H9 (cell line): ENCODE results near the gene SELENOM. TPM values are rescaled to one million over a fixed set of nuclear protein-coding genes. Genes with fewer than 3 reads are reported as not detected.

Experiments used
- DNase-seq: peaks from one replicate; pipeline ENCODE4 v3.0.0-alpha.2; 2017
- H2AFZ ChIP-seq: one replicate; pipeline ENCODE4 v1.6.1; 2013; ENCODE audit warnings: mild to moderate bottlenecking, low read length, control low read depth, moderate library complexity
- H2AK5ac ChIP-seq: 2 replicates; pipeline ENCODE4 v1.6.1; 2013; ENCODE audit warnings: low read length, control low read depth, mixed read lengths; ENCODE audit not compliant: insufficient read length
- H2BK120ac ChIP-seq: one replicate; pipeline ENCODE4 v1.6.1; 2013; ENCODE audit warnings: low read depth, mild to moderate bottlenecking, low read length, control low read depth, inconsistent platforms; ENCODE audit not compliant: poor library complexity, severe bottlenecking
- H2BK12ac ChIP-seq: 2 replicates; pipeline ENCODE4 v1.6.1; 2013; ENCODE audit warnings: low read length, control low read depth, mixed read lengths, low read depth; ENCODE audit not compliant: insufficient read length
- H2BK15ac ChIP-seq: 2 replicates; pipeline ENCODE4 v1.6.1; 2013; ENCODE audit warnings: low read depth, low read length, control low read depth
- H2BK20ac ChIP-seq: one replicate; pipeline ENCODE4 v1.6.1; 2013; ENCODE audit warnings: low read depth, mild to moderate bottlenecking, low read length, control low read depth, inconsistent platforms; ENCODE audit not compliant: poor library complexity, severe bottlenecking
- H2BK5ac ChIP-seq: 2 replicates; pipeline ENCODE4 v1.6.1; 2013; ENCODE audit warnings: low read length, control low read depth, mixed read lengths; ENCODE audit not compliant: insufficient read length
- H3K14ac ChIP-seq: 2 replicates; pipeline ENCODE4 v1.6.1; 2013; ENCODE audit warnings: low read length, control low read depth; ENCODE audit not compliant: insufficient read depth
- H3K18ac ChIP-seq: 2 replicates; pipeline ENCODE4 v1.6.1; 2013; ENCODE audit warnings: low read depth, mild to moderate bottlenecking, mixed read lengths, low read length, control low read depth; ENCODE audit not compliant: insufficient read length
- H3K23ac ChIP-seq: 2 replicates; pipeline ENCODE4 v1.6.1; 2013; ENCODE audit warnings: low read length, control low read depth, mixed read lengths, low read depth; ENCODE audit not compliant: insufficient read length
- H3K23me2 ChIP-seq: 2 replicates; pipeline ENCODE4 v1.6.1; 2013; ENCODE audit warnings: low read depth, mild to moderate bottlenecking, mixed read lengths, low read length, control low read depth; ENCODE audit not compliant: insufficient read length, poor library complexity, severe bottlenecking
- H3K27ac ChIP-seq: 2 replicates; pipeline ENCODE4 v1.5.1; 2013; ENCODE audit warnings: low read length, control low read depth, mixed read lengths, low read depth; ENCODE audit not compliant: insufficient read length
- H3K27me3 ChIP-seq: 2 replicates; pipeline ENCODE4 v1.6.1; 2013; ENCODE audit warnings: low read length, control low read depth, inconsistent platforms; ENCODE audit not compliant: insufficient read depth
- H3K4ac ChIP-seq: 2 replicates; pipeline ENCODE4 v1.6.1; 2013; ENCODE audit warnings: low read depth, mild to moderate bottlenecking, control low read depth, inconsistent platforms, low read length, moderate library complexity
- H3K4me1 ChIP-seq: 2 replicates; pipeline ENCODE4 v1.6.1; 2013; ENCODE audit warnings: low read length, control low read depth, inconsistent platforms; ENCODE audit not compliant: insufficient read depth
- H3K4me2 ChIP-seq: 2 replicates; pipeline ENCODE4 v1.6.1; 2013; ENCODE audit warnings: low read length, control low read depth, mixed read lengths; ENCODE audit not compliant: insufficient read length, insufficient read depth
- H3K56ac ChIP-seq: 2 replicates; pipeline ENCODE4 v1.6.1; 2013; ENCODE audit warnings: low read depth, mild to moderate bottlenecking, mixed read lengths, low read length, control low read depth; ENCODE audit not compliant: insufficient read length
- H3K79me1 ChIP-seq: 2 replicates; pipeline ENCODE4 v1.6.1; 2013; ENCODE audit warnings: low read depth, mild to moderate bottlenecking, moderate library complexity, low read length, control low read depth, inconsistent platforms; ENCODE audit not compliant: insufficient read depth, poor library complexity, severe bottlenecking
- H3K79me2 ChIP-seq: 2 replicates; pipeline ENCODE4 v1.6.1; 2013; ENCODE audit warnings: low read length, control low read depth, inconsistent platforms; ENCODE audit not compliant: insufficient read depth
- H3K9ac ChIP-seq: 2 replicates; pipeline ENCODE4 v1.6.1; 2013; ENCODE audit warnings: low read length, control low read depth, mixed read lengths; ENCODE audit not compliant: insufficient read length; ENCODE audit errors: extremely low read depth
- H3K9me3 ChIP-seq: one replicate; pipeline ENCODE4 v1.6.1; 2013; ENCODE audit warnings: low read depth, low read length, inconsistent platforms; ENCODE audit not compliant: control insufficient read depth
- H3T11ph ChIP-seq: one replicate; pipeline ENCODE4 v1.6.1; 2013; ENCODE audit warnings: mild to moderate bottlenecking, low read length, control low read depth, inconsistent platforms
- H4K20me1 ChIP-seq: one replicate; pipeline ENCODE4 v1.6.1; 2013; ENCODE audit not compliant: control insufficient read depth, insufficient read length, insufficient read depth
- H4K5ac ChIP-seq: 2 replicates; pipeline ENCODE4 v1.6.1; 2013; ENCODE audit warnings: low read depth, mild to moderate bottlenecking, mixed read lengths, low read length, control low read depth; ENCODE audit not compliant: insufficient read length
- H4K8ac ChIP-seq: replicated peaks from 2 replicates; pipeline ENCODE4 v1.6.1; 2013; ENCODE audit warnings: low read length, control low read depth, mixed read lengths, low read depth; ENCODE audit not compliant: insufficient read length
- H4K91ac ChIP-seq: 2 replicates; pipeline ENCODE4 v1.6.1; 2013; ENCODE audit warnings: low read depth, mild to moderate bottlenecking, moderate library complexity, mixed read lengths, low read length, control low read depth; ENCODE audit not compliant: insufficient read length
- H3K27ac Mint-ChIP-seq, 3 experiments: 2 replicates in 2 of 3; 3 replicates in 1 of 3; pipeline ENCODE4 v1.8.0; 2020 to 2021; ENCODE audit warnings: mixed read lengths in 3 of 3, mild to moderate bottlenecking in 1 of 3, moderate library complexity in 1 of 3
- H3K27me3 Mint-ChIP-seq: 2 replicates; pipeline ENCODE4 v1.8.0; 2021; ENCODE audit warnings: low read depth, mild to moderate bottlenecking, moderate library complexity, mixed read lengths
- H3K36me3 Mint-ChIP-seq, 3 experiments: 2 replicates in 2 of 3; 3 replicates in 1 of 3; pipeline ENCODE4 v1.8.0; 2020 to 2021; ENCODE audit warnings: low read depth in 3 of 3, mixed read lengths in 3 of 3; ENCODE audit not compliant: insufficient read depth in 1 of 3
- H3K4me1 Mint-ChIP-seq, 2 experiments: 2 replicates each; pipeline ENCODE4 v1.8.0; 2020; ENCODE audit warnings: mixed read lengths in 2 of 2
- H3K4me3 Mint-ChIP-seq, 2 experiments: 2 replicates in 1 of 2; 3 replicates in 1 of 2; pipeline ENCODE4 v1.8.0; 2020 to 2021; ENCODE audit warnings: mild to moderate bottlenecking in 2 of 2, mixed read lengths in 2 of 2, moderate library complexity in 1 of 2
- H3K9me3 Mint-ChIP-seq, 2 experiments: 2 replicates in 1 of 2; 3 replicates in 1 of 2; pipeline ENCODE4 v1.8.0; 2020; ENCODE audit warnings: mild to moderate bottlenecking in 2 of 2, mixed read lengths in 2 of 2, moderate library complexity in 1 of 2
- CTCF ChIP-seq: fragments of 200-600 bp; sonication (generic); conservative IDR thresholded peaks from 3 replicates; pipeline ENCODE4 v1.8.0; 2021; ENCODE audit warnings: antibody characterized with exemption, mild to moderate bottlenecking
- WGBS: extraction: QIAGEN DNeasy Blood & Tissue Kit; methylation state at CpG from one replicate; pipeline ENCODE4 v1.1.7; 2013; ENCODE audit warnings: missing lambda C conversion rate, low lambda C conversion rate, mixed read lengths; ENCODE audit not compliant: insufficient read length; ENCODE audit errors: extremely low coverage; 5-methylcytosine and 5-hydroxymethylcytosine counted together
- total RNA-seq: library from RNA; stranded (reverse); gene quantifications from 2 replicates; pipeline ENCODE4 v1.2.1, GENCODE V29; 2021

Gene SELENOM
- total RNA-seq, 1 experiment from 2014 or later: 18.6 TPM

GRCh38 chr22:31106731-31107177 is 614 bp downstream of the SELENOM start:
- Histone ChIP-seq H3K27ac (no peak overlapping the region), H4K20me1 (no peaks in the 10 kb centered on the region)
- TF ChIP-seq CTCF: no peak

More at GRCh38 chr22:31106731-31107177, 614 bp downstream of the SELENOM start:
- no peak overlapping the region for H4K91ac ChIP-seq
- H3K4me1 ChIP-seq: no peaks in the 10 kb centered on the region
- no CpG with 5 or more reads among the region's 14 CpGs for WGBS
- no peak overlapping the region for H4K5ac ChIP-seq
- H2BK120ac ChIP-seq: no peak overlapping the region
- H3T11ph ChIP-seq: no peak overlapping the region
- Mint-ChIP-seq H3K27me3 (peaks cover 27% of the 10 kb centered on the region), H3K4me3 (peak overlapping the region; percentile 68 to 92), H3K4me1 (peaks cover 12 to 30% of the 10 kb centered on the region in 2 experiments), H3K27ac (peak overlapping the region in 1 of 3 experiments; percentile 65; a peak in 1 of 7 replicates), H3K9me3 (0 out of 5 replicates have a peak, but pooled peaks cover 0 to 2% of the 10 kb centered on the region in 2 experiments), H3K36me3 (peaks cover 0 to 1% (median 0%) of the 10 kb centered on the region in 3 experiments; a peak in 1 of 7 replicates)
- peak overlapping the region; percentile 21; the same call in 1 of the 2 replicates for H3K14ac ChIP-seq
- no peak overlapping the region for H2BK5ac ChIP-seq
- H2AFZ ChIP-seq: no peak overlapping the region
- peak overlapping the region; percentile 70 for H3K4me2 ChIP-seq
- H3K23me2 ChIP-seq: peaks cover 8% of the 10 kb centered on the region
- peaks cover 12% of the 10 kb centered on the region; the same call in 1 of the 2 replicates for H3K27me3 ChIP-seq
- no peak overlapping the region for H4K8ac ChIP-seq
- peak overlapping the region; percentile 34 for H3K9ac ChIP-seq
- no peak for DNase-seq
- no peaks in the 10 kb centered on the region for H3K79me2 ChIP-seq
- no peak overlapping the region for H2AK5ac ChIP-seq
- no peak overlapping the region for H3K4ac ChIP-seq
- no peak overlapping the region for H2BK15ac ChIP-seq
- peak overlapping the region; percentile 18 for H3K18ac ChIP-seq
- no peak overlapping the region for H2BK12ac ChIP-seq
- no peaks in the 10 kb centered on the region for H3K9me3 ChIP-seq
- no peak overlapping the region for H3K56ac ChIP-seq
- H3K79me1 ChIP-seq: no peaks in the 10 kb centered on the region
- H2BK20ac ChIP-seq: no peak overlapping the region
- no peak overlapping the region for H3K23ac ChIP-seq
